Caki2 (cell line): ENCODE results near the gene CROCC2. TPM values are rescaled to one million over a fixed set of nuclear protein-coding genes. Genes with fewer than 3 reads are reported as not detected.

Source experiments
- DNase-seq: peaks from one replicate; pipeline ENCODE4 v3.0.0-alpha.2; 2015; ENCODE audit warnings: low read depth
- in situ Hi-C: cut with HindIII; loops from 2 replicates; pipeline ENCODE4 v1.10.0; 2016; ENCODE audit warnings: low sequenced_read_pairs, low pct_unique_long_range_greater_than_20kb, mixed read lengths
- total RNA-seq: library from RNA; depleted of rRNA; stranded (reverse); fragments of >200 nt; shearing (Covaris generic); gene quantifications from 2 replicates; pipeline ENCODE4 v1.2.3, GENCODE V29; 2014; ENCODE audit warnings: low replicate concordance

The CROCC2 gene
- total RNA-seq, 1 experiment from 2014 or later, result not detected

DNA sequence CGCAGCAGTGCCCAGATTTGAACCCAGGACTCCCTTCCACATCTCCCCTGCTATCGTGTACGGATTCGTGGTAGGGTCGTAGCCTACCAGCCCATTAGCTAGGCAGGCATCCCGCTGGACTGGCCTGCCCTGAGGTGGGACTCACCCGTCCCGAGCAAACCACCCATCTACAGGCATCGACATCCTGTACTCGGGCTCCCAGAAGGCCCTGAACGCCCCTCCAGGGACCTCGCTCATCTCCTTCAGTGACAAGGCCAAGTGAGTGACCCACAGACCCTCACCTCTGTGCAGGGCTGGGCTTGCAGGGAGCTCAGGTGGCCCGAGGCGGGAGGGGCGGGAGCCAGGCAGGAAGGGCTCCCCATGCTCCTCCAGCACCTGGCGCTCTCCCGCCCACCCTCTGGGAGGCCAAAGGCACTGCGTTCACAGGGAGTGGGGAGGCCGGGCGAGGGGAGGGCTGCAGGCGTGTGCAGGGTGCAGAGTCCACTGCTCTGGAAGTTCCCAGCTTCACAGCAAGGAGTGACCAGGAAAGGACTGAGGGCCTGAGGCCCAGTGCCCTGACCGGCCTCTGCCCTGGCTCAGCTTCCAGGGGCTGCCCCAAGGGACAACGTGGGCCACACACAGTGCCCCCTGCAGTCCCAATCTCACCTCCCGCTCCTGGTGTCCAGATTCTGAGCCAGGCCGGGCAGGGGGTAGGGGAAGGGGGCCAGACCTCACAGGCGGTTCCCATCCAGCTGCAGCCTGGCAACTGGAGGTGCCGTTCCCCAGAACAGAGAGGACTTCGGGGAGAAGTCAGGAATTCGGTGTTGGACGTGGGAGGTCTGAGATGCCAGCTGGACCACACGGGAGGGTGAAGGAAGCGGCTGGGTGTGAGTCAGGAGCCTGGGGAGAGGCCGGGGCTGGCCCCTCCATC is 32.1 kb upstream of the CROCC2 start:
- no peak for DNase-seq
- in situ Hi-C loops, result no loop called here

GRCh38 chr2:240874715-240875227 is 31.4 kb upstream of the CROCC2 start:
- in situ Hi-C loops, result no loop called here
- no peak for DNase-seq

- in situ Hi-C loops, result no loop called here
- DNase-seq, result no peak
Measured at GRCh38 chr2:240875228-240876034, 30.7 kb upstream of the CROCC2 start.

DNA sequence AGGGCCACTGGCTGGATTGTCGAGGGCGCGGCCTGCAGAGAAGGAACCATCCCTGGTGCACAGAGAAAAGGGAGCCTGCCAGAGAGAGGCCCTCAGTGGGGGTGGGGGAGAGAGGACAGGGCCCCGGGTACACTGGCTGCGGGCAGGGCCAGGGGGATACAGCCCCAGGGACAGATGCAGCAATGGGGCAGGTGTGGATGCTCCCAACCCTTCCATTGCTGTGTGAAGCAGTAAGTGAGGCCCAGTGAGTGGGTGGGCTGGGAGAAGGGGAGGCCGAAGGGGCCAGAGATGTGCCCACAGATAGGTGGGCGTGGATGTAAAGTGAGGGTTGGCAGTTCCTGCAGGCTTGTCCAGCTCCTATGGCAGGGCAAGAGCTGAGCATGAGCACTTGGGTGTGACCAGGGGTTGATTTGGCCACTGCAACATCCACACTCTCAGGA is 30.1 kb upstream of the CROCC2 start:
- in situ Hi-C loops, result no loop called here
- no peak for DNase-seq

DNA sequence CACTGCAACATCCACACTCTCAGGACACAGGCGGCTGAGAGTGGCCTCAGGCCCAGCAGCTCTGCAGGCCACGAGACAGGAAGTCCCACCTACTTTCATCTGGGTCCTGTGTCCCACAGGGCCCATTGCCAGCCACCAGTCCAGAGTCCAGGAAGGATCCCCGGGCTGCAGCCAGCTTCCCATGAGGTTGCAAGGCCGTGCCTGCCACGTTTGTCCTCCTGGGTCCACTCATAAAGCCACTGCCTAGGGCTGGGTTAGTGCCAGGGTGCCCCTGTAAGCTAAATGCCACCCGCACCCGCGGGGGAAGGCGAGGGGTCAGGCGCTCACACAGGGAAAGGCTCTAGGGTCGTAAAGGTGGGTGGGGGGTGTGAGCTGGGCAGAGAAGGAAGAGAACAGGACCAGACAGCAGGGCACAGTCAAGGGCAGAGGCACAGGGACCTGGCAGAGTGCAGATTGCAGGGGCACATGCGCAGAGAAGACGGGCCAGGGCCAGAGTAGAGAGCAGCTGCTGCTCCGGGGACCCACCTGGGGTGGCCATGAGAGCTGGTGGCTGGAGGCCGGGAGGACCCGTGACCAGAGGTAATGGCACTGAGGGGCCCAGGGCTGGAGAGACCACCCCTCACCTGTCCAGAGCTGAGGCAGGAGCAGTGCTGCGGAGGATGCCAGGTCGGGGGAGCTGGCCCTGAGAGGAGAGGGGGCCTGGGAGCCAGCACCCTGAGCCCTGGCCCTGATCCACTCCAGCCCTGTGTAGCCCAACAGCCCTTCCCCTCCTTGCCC is 29.5 kb upstream of the CROCC2 start:
- no peak for DNase-seq
- in situ Hi-C loops, result no loop called here

DNA sequence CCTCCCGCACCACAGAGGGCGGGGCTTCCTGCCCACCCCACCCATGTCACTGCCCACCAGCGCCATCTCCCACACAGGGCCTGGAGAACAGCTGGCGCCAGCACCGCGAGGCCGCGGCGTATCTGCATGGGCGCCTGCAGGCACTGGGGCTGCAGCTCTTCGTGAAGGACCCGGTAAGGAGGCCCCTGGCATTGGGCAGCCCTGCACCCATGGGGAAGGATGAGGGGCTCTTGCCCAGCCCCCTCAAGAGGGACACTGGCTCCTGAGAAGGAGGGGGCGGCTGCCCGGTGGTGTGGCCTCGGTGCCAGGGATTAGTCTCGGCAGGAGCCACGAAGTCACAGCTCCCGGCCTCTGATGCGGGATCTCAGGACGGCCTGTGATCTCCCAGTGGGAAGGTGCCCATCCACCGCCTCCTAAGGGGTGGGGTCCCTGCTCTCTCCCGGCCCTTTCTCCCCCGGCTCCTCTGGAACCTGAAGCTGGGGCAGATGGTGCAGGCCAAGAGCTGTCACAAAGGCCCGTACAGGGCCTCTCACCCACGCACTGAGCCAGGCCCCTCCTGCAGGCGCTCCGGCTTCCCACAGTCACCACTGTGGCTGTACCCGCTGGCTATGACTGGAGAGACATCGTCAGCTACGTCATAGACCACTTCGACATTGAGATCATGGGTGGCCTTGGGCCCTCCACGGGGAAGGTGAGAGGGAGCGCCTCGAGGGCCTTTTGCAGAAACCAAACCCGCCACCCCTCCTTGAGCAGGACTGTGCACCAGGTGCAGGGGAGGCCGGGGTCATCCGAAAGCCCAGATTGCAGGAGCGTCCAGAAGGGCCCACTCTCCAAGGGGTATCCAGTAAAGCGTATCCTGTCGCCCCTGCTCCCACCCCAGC is 28.4 kb upstream of the CROCC2 start:
- in situ Hi-C loops, result no loop called here
- no peak for DNase-seq

GRCh38 chr2:240878341-240878936 is 27.7 kb upstream of the CROCC2 start:
- no peak for DNase-seq
- in situ Hi-C loops, result no loop called here

DNA sequence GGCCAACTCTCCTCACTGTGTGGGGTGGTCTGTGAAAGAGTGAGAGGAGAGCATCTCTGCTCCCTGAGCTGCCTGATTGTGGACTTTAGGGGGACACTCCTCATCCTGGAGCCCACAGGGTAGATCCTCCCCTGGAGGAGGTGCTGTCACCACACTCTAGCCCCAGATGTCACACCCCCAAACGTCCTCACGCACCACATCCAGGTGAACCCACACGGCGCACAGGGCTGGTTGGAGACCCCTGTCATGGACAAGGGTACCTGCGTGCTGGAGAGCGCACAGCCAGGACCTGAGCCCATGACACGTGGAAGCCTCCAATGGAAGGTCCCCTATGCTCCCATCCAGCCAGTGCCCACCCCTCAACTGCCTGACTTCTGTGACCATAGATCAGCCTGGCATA is 27.0 kb upstream of the CROCC2 start:
- in situ Hi-C loops, result no loop called here
- no peak for DNase-seq

GRCh38 chr2:240881913-240882312 is 24.2 kb upstream of the CROCC2 start:
- in situ Hi-C loops, result no loop called here
- no peak for DNase-seq

- DNase-seq, result no peak
- in situ Hi-C loops, result no loop called here
Measured at GRCh38 chr2:240884221-240884620, 21.9 kb upstream of the CROCC2 start.

DNA sequence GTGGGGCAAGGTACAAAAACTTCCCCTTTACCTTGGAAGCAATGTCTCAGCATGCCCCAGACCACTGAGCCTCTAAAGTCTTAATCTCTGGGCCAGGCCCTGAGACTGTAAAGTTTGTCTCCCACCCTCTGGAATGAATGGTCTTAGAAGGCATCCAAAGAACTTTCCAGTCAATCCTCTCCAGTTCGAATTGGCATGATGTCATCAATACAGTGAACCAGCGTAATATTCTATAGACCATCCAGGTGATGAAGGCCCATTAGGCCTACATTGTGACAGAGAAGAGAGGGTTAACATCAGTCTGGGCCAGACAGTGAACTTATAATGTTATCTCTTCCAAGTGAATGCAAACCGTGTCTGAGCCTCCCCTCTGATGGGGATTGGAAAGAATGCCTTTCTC is 21.4 kb upstream of the CROCC2 start:
- DNase-seq, result no peak
- in situ Hi-C loops, result no loop called here

- no peak for DNase-seq
- in situ Hi-C loops, result no loop called here
Measured at GRCh38 chr2:240885566-240885965, 20.6 kb upstream of the CROCC2 start.

GRCh38 chr2:240886023-240886565 is 20.0 kb upstream of the CROCC2 start:
- in situ Hi-C loops, result no loop called here
- no peak for DNase-seq

GRCh38 chr2:240886678-240887609 is 19.2 kb upstream of the CROCC2 start:
- no peak for DNase-seq
- in situ Hi-C loops, result no loop called here

DNA sequence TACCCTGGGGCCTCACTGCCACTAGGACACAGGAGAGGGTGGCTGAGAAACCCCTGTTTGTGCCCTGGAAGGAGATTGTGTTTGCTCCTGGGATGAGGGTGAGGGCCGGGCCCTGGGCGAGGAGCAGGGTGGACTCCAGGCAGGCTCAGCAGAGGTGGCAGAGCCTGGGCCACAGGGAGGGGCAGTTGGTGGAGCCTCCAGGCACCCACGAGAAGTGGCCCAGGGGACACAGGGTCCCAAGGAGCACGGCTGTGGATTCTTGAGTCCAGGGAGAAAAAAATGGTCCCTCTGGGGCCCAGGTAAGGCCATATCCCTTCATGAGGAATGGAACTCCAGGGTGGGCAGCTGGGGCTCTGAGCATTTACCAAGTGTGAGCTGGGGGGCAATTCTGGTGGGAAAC is 18.5 kb upstream of the CROCC2 start:
- DNase-seq, result no peak
- in situ Hi-C loops, result no loop called here
